ENCODE results near the gene AQP2.

AQP2 gene

GRCh38 chr12:49962861-49963765, 12.6 kb downstream of the AQP2 start:
- DNase-seq: no peak
- peaks cover 40% of the 10 kb centered on the region for H3K27me3 ChIP-seq (replicated peaks)
- no peaks in the 10 kb centered on the region for H3K36me3 ChIP-seq (replicated peaks)
- in situ Hi-C loops (cut with HindIII; ENCODE audit: low pct_ligation_motif_present, low sequenced_read_pairs): loop anchor here (25.0 kb wide), 1 partner anchor 224 kb away; no protein-coding TSS in a partner anchor
- TF ChIP-seq CTCF (IDR thresholded peaks at IDR 0.05; ENCODE audit: low read depth, low read length, missing control alignments): no peak
- H3K27ac ChIP-seq: no peak overlapping the region
- H3K4me3 ChIP-seq (ENCODE audit: low read depth, low read length): no peak overlapping the region

- TF ChIP-seq CTCF (IDR thresholded peaks at IDR 0.05; ENCODE audit: low read depth, low read length, missing control alignments): no peak
- in situ Hi-C loops (cut with HindIII; ENCODE audit: low pct_ligation_motif_present, low sequenced_read_pairs): loop anchor here (25.0 kb wide), 1 partner anchor 223 kb away; no protein-coding TSS in a partner anchor
- Histone ChIP-seq H3K27me3 (replicated peaks) (peaks cover 39% of the 10 kb centered on the region), H3K4me3 (ENCODE audit: low read depth, low read length) (no peak overlapping the region), H3K36me3 (replicated peaks) (no peaks in the 10 kb centered on the region), H3K27ac (no peak overlapping the region)
- no peak for DNase-seq
These were observed 13.7 kb downstream of the AQP2 start for GRCh38 chr12:49963976-49964815.

GRCh38 chr12:49964849-49965624, 14.5 kb downstream of the AQP2 start:
- H3K27ac ChIP-seq: no peak overlapping the region

GRCh38 chr12:49965836-49966235, 15.3 kb downstream of the AQP2 start:
- no peak for TF ChIP-seq CTCF (IDR thresholded peaks at IDR 0.05; ENCODE audit: low read depth, low read length, missing control alignments)
- in situ Hi-C loops (cut with HindIII; ENCODE audit: low pct_ligation_motif_present, low sequenced_read_pairs): loop anchor here (5.0 to 25.0 kb wide), 2 partner anchors 101 to 221 kb away; no protein-coding TSS in a partner anchor
- Histone ChIP-seq H3K27ac (no peak overlapping the region), H3K4me3 (ENCODE audit: low read depth, low read length) (no peak overlapping the region), H3K27me3 (replicated peaks) (peaks cover 40% of the 10 kb centered on the region), H3K36me3 (replicated peaks) (no peaks in the 10 kb centered on the region)
- no peak for DNase-seq

More at GRCh38 chr12:49964849-49965624, 14.5 kb downstream of the AQP2 start:
- no peak for TF ChIP-seq CTCF (IDR thresholded peaks at IDR 0.05; ENCODE audit: low read depth, low read length, missing control alignments)
- Histone ChIP-seq H3K36me3 (replicated peaks) (no peaks in the 10 kb centered on the region), H3K4me3 (ENCODE audit: low read depth, low read length) (no peak overlapping the region), H3K27me3 (replicated peaks) (peaks cover 42% of the 10 kb centered on the region)
- in situ Hi-C loops (cut with HindIII; ENCODE audit: low pct_ligation_motif_present, low sequenced_read_pairs): loop anchor here (5.0 to 25.0 kb wide), 2 partner anchors 102 to 222 kb away; no protein-coding TSS in a partner anchor
- DNase-seq: no peak

GRCh38 chr12:49966511-49967041, 16.0 kb downstream of the AQP2 start:
- TF ChIP-seq CTCF (IDR thresholded peaks at IDR 0.05; ENCODE audit: low read depth, low read length, missing control alignments): no peak
- H3K27me3 ChIP-seq (replicated peaks): peaks cover 33% of the 10 kb centered on the region
- no peak overlapping the region for H3K27ac ChIP-seq
- no peak for DNase-seq
- no peak overlapping the region for H3K4me3 ChIP-seq (ENCODE audit: low read depth, low read length)
- in situ Hi-C loops (cut with HindIII; ENCODE audit: low pct_ligation_motif_present, low sequenced_read_pairs): loop anchor here (5.0 to 25.0 kb wide), 2 partner anchors 101 to 221 kb away; no protein-coding TSS in a partner anchor
- H3K36me3 ChIP-seq (replicated peaks): no peaks in the 10 kb centered on the region
